HFFc6 (cell line): ENCODE measurements around the gene CYP46A1. TPM values are rescaled to one million over a fixed set of nuclear protein-coding genes. Genes with fewer than 3 reads are reported as not detected.

Experiments used
- DNase-seq: peaks from one replicate; pipeline ENCODE4 v3.0.0-alpha.2; 2018
- H3K27ac Mint-ChIP-seq: 2 replicates; pipeline ENCODE4 v1.8.0; 2020; ENCODE audit warnings: mild to moderate bottlenecking, mixed read lengths
- H3K27me3 Mint-ChIP-seq: 2 replicates; pipeline ENCODE4 v1.8.0; 2021; ENCODE audit warnings: mild to moderate bottlenecking, moderate library complexity, mixed read lengths; ENCODE audit not compliant: insufficient read depth
- H3K36me3 Mint-ChIP-seq: 2 replicates; pipeline ENCODE4 v1.8.0; 2021; ENCODE audit warnings: low read depth, mixed read lengths
- H3K4me1 Mint-ChIP-seq: 2 replicates; pipeline ENCODE4 v1.8.0; 2020; ENCODE audit warnings: low read depth, mixed read lengths
- H3K4me3 Mint-ChIP-seq: 2 replicates; pipeline ENCODE4 v1.8.0; 2020; ENCODE audit warnings: mild to moderate bottlenecking, moderate library complexity, mixed read lengths
- H3K9me3 Mint-ChIP-seq: 2 replicates; pipeline ENCODE4 v1.8.0; 2020; ENCODE audit warnings: mild to moderate bottlenecking, mixed read lengths
- CTCF ChIP-seq: fragments of 200-600 bp; sonication (generic); IDR thresholded peaks from 2 replicates; pipeline ENCODE4 v1.5.0; 2021; ENCODE audit warnings: antibody characterized with exemption, mild to moderate bottlenecking
- total RNA-seq, 6 experiments: library from RNA; stranded (reverse); fragmentation: NEBNext Ultra II Directional; extraction: Animal tissue kit (Norgen Biotek cat#: 25700); gene quantifications; 2 replicates in 1 of 6; 3 replicates in 5 of 6; pipeline ENCODE4 v1.2.3, GENCODE V29; 2021

The CYP46A1 gene
- total RNA-seq, 6 experiments from 2014 or later: 0.28 to 0.62 (median 0.49) TPM

GRCh38 chr14:99693918-99694317, 9.8 kb downstream of the CYP46A1 start:
- no peaks in the 10 kb centered on the region for H3K36me3 Mint-ChIP-seq
- H3K27ac Mint-ChIP-seq: no peak overlapping the region
- H3K9me3 Mint-ChIP-seq: no peaks in the 10 kb centered on the region
- TF ChIP-seq CTCF: no peak
- H3K4me1 Mint-ChIP-seq: no peaks in the 10 kb centered on the region
- DNase-seq: no peak
- no peak overlapping the region for H3K4me3 Mint-ChIP-seq
- H3K27me3 Mint-ChIP-seq: peaks cover 31% of the 10 kb centered on the region

GRCh38 chr14:99696929-99697328, 12.8 kb downstream of the CYP46A1 start:
- peaks cover 24% of the 10 kb centered on the region for H3K27me3 Mint-ChIP-seq
- H3K27ac Mint-ChIP-seq: no peak overlapping the region
- no peak for TF ChIP-seq CTCF

GRCh38 chr14:99698236-99698635, 14.1 kb downstream of the CYP46A1 start:
- Mint-ChIP-seq H3K36me3 (peaks cover 5% of the 10 kb centered on the region), H3K27me3 (peaks cover 20% of the 10 kb centered on the region), H3K27ac (no peak overlapping the region), H3K9me3 (peaks cover 6% of the 10 kb centered on the region), H3K4me3 (no peak overlapping the region), H3K4me1 (no peaks in the 10 kb centered on the region)
- no peak for TF ChIP-seq CTCF
- DNase-seq: no peak

More at GRCh38 chr14:99696929-99697328, 12.8 kb downstream of the CYP46A1 start:
- no peak overlapping the region for H3K4me3 Mint-ChIP-seq
- no peaks in the 10 kb centered on the region for H3K9me3 Mint-ChIP-seq
- no peaks in the 10 kb centered on the region for H3K4me1 Mint-ChIP-seq
- DNase-seq: no peak
- no peaks in the 10 kb centered on the region for H3K36me3 Mint-ChIP-seq

- Mint-ChIP-seq H3K27ac (no peak overlapping the region), H3K27me3 (peaks cover 20% of the 10 kb centered on the region), H3K4me1 (no peaks in the 10 kb centered on the region), H3K4me3 (no peak overlapping the region), H3K9me3 (peaks cover 10% of the 10 kb centered on the region), H3K36me3 (peaks cover 9% of the 10 kb centered on the region)
- DNase-seq: no peak
- no peak for TF ChIP-seq CTCF
These were observed 14.5 kb downstream of the CYP46A1 start for GRCh38 chr14:99698642-99699041.

- Mint-ChIP-seq H3K4me1 (no peaks in the 10 kb centered on the region), H3K27me3 (peaks cover 20% of the 10 kb centered on the region), H3K27ac (no peak overlapping the region), H3K4me3 (no peak overlapping the region), H3K36me3 (peaks cover 10% of the 10 kb centered on the region), H3K9me3 (peaks cover 16% of the 10 kb centered on the region)
- DNase-seq: no peak
- no peak for TF ChIP-seq CTCF
These were observed 15.1 kb downstream of the CYP46A1 start for GRCh38 chr14:99699085-99699760.
